Endodermal cell (in vitro differentiated cells): ENCODE results near the gene PCIF1. TPM values are rescaled to one million over a fixed set of nuclear protein-coding genes. Genes with fewer than 3 reads are reported as not detected.
A peak's percentile ranks its signal among the peaks of the same experiment; 100 is the strongest.

ENCODE experiments used
- DNase-seq: peaks from one replicate; pipeline ENCODE4 v3.0.0-alpha.2; 2017
- H3K27ac ChIP-seq: 2 replicates; pipeline ENCODE4 v1.5.1; 2013; ENCODE audit warnings: mild to moderate bottlenecking, low read depth, low read length, moderate library complexity
- H3K27me3 ChIP-seq: 2 replicates; pipeline ENCODE4 v1.6.1; 2013; ENCODE audit warnings: mild to moderate bottlenecking, low read length, moderate library complexity; ENCODE audit not compliant: insufficient read depth, control insufficient read depth, poor library complexity, severe bottlenecking
- H3K36me3 ChIP-seq: 2 replicates; pipeline ENCODE4 v1.7.0; 2013; ENCODE audit warnings: mild to moderate bottlenecking, low read length, moderate library complexity; ENCODE audit not compliant: control insufficient read depth, insufficient read depth
- H3K4me1 ChIP-seq: one replicate; pipeline ENCODE4 v1.7.0; 2013; ENCODE audit warnings: low read length; ENCODE audit not compliant: control insufficient read depth, insufficient read depth
- H3K4me3 ChIP-seq: 2 replicates; pipeline ENCODE4 v1.5.1; 2013; ENCODE audit warnings: mild to moderate bottlenecking, low read length, moderate library complexity
- H3K9ac ChIP-seq: 2 replicates; pipeline ENCODE4 v1.6.1; 2013; ENCODE audit warnings: mild to moderate bottlenecking, low read length, moderate library complexity; ENCODE audit not compliant: poor library complexity, severe bottlenecking; ENCODE audit errors: extremely low read depth
- H3K9me3 ChIP-seq: 2 replicates; pipeline ENCODE4 v1.6.1; 2013; ENCODE audit warnings: mild to moderate bottlenecking, low read length, moderate library complexity; ENCODE audit not compliant: control insufficient read depth
- H3K27ac Mint-ChIP-seq: 2 replicates; pipeline ENCODE4 v1.8.0; 2020; ENCODE audit warnings: mixed read lengths
- H3K27me3 Mint-ChIP-seq: 2 replicates; pipeline ENCODE4 v1.8.0; 2021; ENCODE audit warnings: mild to moderate bottlenecking, mixed read lengths; ENCODE audit not compliant: insufficient read depth
- H3K36me3 Mint-ChIP-seq: 2 replicates; pipeline ENCODE4 v1.8.0; 2020; ENCODE audit warnings: low read depth, mixed read lengths
- H3K4me1 Mint-ChIP-seq: 2 replicates; pipeline ENCODE4 v1.8.0; 2020; ENCODE audit warnings: mixed read lengths
- H3K4me3 Mint-ChIP-seq: 2 replicates; pipeline ENCODE4 v1.8.0; 2020; ENCODE audit warnings: mild to moderate bottlenecking, moderate library complexity, mixed read lengths
- H3K9me3 Mint-ChIP-seq: 2 replicates; pipeline ENCODE4 v1.8.0; 2020; ENCODE audit warnings: mild to moderate bottlenecking, mixed read lengths
- WGBS, 2 experiments: methylation state at CpG; one replicate each; pipeline versions ENCODE4 v1.1.5 to v1.1.7; 2013; ENCODE audit warnings: missing lambda C conversion rate in 2 of 2, mixed read lengths in 1 of 2; ENCODE audit not compliant: insufficient coverage in 1 of 2, insufficient read length in 1 of 2; 5-methylcytosine and 5-hydroxymethylcytosine counted together
- total RNA-seq, 2 donors: library from RNA; stranded (reverse); fragmentation: NEBNext Ultra II Directional in 1 of 2; extraction: Animal tissue kit (Norgen Biotek cat#: 25700) in 1 of 2; gene quantifications; 2 replicates in 1 of 2; 3 replicates in 1 of 2; pipeline ENCODE4 v1.2.1, GENCODE V29; 2021
- TF ChIP-seq, protein P1 (sequence below): fragments of 200-600 bp; sonication (generic); conservative IDR thresholded peaks from 2 replicates; pipeline ENCODE4 v1.5.0; 2021; ENCODE audit warnings: antibody characterized with exemption, mild to moderate bottlenecking

The PCIF1 gene
- total RNA-seq, 2 donors from 2014 or later = 22.0 to 34.5 TPM

DNA sequence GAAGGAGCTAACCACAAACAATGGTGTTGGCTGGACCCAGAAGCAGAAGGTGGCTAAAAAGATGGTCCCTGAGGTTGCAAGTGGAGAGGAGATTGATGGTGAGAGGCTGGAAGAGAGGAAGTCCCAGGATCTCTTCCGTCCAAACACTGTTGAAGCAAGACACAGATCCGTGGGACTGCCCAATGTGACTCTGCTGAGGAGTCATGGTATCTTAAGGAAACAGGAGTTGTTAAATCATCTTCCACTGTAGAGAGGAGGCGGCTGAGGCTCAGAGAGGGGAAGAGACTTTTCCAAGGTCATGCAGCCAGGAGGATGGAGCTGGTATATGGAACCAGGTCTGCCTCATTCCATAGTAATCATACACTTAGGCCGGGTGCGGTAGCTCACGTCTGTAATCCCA, 41.6 kb downstream of the PCIF1 start:
- no peak overlapping the region for H3K27ac ChIP-seq
- H3K36me3 ChIP-seq = no peaks in the 10 kb centered on the region
- no peaks in the 10 kb centered on the region for H3K4me1 ChIP-seq
- no peaks in the 10 kb centered on the region for H3K9me3 ChIP-seq
- Mint-ChIP-seq H3K4me3 (no peak overlapping the region), H3K4me1 (peaks cover 13% of the 10 kb centered on the region), H3K27me3 (peaks cover 19% of the 10 kb centered on the region), H3K27ac (no peak overlapping the region), H3K9me3 (no peaks in the 10 kb centered on the region), H3K36me3 (no peaks in the 10 kb centered on the region)
- DNase-seq = peak; percentile 22
- no peak overlapping the region for H3K4me3 ChIP-seq
- TF ChIP-seq, protein P1, sequence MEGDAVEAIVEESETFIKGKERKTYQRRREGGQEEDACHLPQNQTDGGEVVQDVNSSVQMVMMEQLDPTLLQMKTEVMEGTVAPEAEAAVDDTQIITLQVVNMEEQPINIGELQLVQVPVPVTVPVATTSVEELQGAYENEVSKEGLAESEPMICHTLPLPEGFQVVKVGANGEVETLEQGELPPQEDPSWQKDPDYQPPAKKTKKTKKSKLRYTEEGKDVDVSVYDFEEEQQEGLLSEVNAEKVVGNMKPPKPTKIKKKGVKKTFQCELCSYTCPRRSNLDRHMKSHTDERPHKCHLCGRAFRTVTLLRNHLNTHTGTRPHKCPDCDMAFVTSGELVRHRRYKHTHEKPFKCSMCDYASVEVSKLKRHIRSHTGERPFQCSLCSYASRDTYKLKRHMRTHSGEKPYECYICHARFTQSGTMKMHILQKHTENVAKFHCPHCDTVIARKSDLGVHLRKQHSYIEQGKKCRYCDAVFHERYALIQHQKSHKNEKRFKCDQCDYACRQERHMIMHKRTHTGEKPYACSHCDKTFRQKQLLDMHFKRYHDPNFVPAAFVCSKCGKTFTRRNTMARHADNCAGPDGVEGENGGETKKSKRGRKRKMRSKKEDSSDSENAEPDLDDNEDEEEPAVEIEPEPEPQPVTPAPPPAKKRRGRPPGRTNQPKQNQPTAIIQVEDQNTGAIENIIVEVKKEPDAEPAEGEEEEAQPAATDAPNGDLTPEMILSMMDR = no peak
- WGBS, 2 experiments = 82 to 93% methylated on average over 6 of the region's 6 CpGs
- H3K9ac ChIP-seq = no peak overlapping the region
- H3K27me3 ChIP-seq = no peaks in the 10 kb centered on the region

DNA sequence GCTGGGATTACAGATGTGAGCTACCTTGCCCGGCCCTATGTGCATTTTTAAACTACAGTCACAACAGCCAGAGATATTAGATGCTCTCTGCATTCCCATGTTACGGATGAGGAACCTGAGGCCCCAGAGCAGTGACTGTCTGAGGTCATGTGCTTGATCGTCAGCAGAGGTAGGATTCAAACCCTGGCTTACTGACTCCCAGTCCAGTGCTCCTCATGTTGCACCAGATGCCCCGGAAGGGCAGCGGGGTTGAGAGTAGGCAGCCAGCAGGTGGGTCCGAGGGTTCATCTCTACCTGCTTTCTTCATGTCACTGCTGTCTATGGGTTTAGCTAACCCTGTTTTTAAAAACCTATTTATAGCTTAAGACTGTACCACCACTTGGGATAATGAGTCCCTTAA, 46.8 kb downstream of the PCIF1 start:
- H3K9ac ChIP-seq = no peak overlapping the region
- no peaks in the 10 kb centered on the region for H3K36me3 Mint-ChIP-seq
- H3K4me1 Mint-ChIP-seq = peaks cover 21% of the 10 kb centered on the region
- no peak overlapping the region for H3K4me3 ChIP-seq
- peaks cover 4% of the 10 kb centered on the region for H3K4me1 ChIP-seq
- no peak overlapping the region for H3K27ac Mint-ChIP-seq
- 92 to 98% methylated on average over 6 of the region's 6 CpGs for WGBS, 2 experiments
- no peaks in the 10 kb centered on the region for H3K9me3 Mint-ChIP-seq
- peaks cover 16% of the 10 kb centered on the region for H3K27me3 Mint-ChIP-seq
- no peak overlapping the region for H3K27ac ChIP-seq
- no peaks in the 10 kb centered on the region for H3K27me3 ChIP-seq
- no peaks in the 10 kb centered on the region for H3K9me3 ChIP-seq
- H3K36me3 ChIP-seq = no peaks in the 10 kb centered on the region
- no peak overlapping the region for H3K4me3 Mint-ChIP-seq
- no peak for DNase-seq
- TF ChIP-seq, protein P1 = no peak

DNA sequence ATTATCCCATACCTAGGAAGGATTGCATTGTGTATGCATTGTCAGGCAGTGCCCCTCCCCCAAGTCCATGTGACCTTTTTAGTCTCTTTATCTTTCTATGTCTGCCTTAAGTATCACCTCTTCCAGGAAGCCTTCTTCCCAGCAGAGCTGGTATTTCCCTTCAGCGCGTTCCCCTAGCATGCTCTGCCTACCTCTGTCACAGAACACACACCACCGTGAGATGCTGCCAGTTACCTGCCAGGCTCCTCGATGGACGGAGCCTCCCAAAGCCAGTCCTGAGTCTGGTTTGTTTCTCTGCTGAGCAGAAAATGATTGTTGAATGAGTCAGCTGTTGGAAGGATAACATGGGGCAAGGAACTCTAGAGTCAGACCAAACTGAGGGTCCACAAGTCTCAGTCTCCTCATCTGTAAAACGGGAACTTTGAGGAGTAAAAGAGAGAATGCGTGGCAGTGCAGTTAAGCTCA, 48.8 kb downstream of the PCIF1 start:
- H3K4me1 Mint-ChIP-seq = peaks cover 21% of the 10 kb centered on the region
- Histone ChIP-seq H3K27me3 (no peaks in the 10 kb centered on the region), H3K36me3 (no peaks in the 10 kb centered on the region), H3K4me3 (peak overlapping the region; percentile 24), H3K9ac (peak overlapping the region; percentile 6), H3K9me3 (no peaks in the 10 kb centered on the region), H3K27ac (no peak overlapping the region), H3K4me1 (peaks cover 4% of the 10 kb centered on the region)
- TF ChIP-seq, protein P1 = no peak
- no peak overlapping the region for H3K27ac Mint-ChIP-seq
- WGBS, 2 experiments = 69 to 82% methylated on average over 6 to 7 of the region's 7 CpGs
- H3K36me3 Mint-ChIP-seq = no peaks in the 10 kb centered on the region
- H3K9me3 Mint-ChIP-seq = no peaks in the 10 kb centered on the region
- peak; percentile 54 for DNase-seq
- no peak overlapping the region for H3K4me3 Mint-ChIP-seq
- H3K27me3 Mint-ChIP-seq = peaks cover 5% of the 10 kb centered on the region
